CD4-positive, alpha-beta T cell treated with Interleukin-12 subunit alpha and Interleukin-12 subunit beta, for 1 hour (primary cell): ENCODE results near the gene LCMT2.

Experiments used
- DNase-seq: peaks from one replicate; pipeline ENCODE4 v3.0.0-alpha.2; 2020

LCMT2 gene

GRCh38 chr15:43329960-43330779 is at the start of gene LCMT2:
Gene LCMT2, minus strand, starts transcription at chr15:43330573. Its CDS starts 84 bp downstream, at chr15:43330489.
- DNase-seq = peak; percentile 94

GRCh38 chr15:43378601-43379000 is 48.2 kb upstream of the LCMT2 start:
- no peak for DNase-seq

- DNase-seq = peak; percentile 56
Observed at GRCh38 chr15:43376017-43376705, 45.8 kb upstream of the LCMT2 start.

- DNase-seq = peak; percentile 81
Observed at GRCh38 chr15:43370975-43371974, 40.9 kb upstream of the LCMT2 start, which contains the start of the genes TUBGCP4 and ZSCAN29. Gene TUBGCP4, plus strand, starts transcription at chr15:43371101. Its CDS starts 254 bp downstream, at chr15:43371355. Gene ZSCAN29, minus strand, starts transcription at chr15:43371043. Its CDS starts 1,130 bp downstream, at chr15:43369913.

- DNase-seq = no peak
Observed at GRCh38 chr15:43370310-43370974, 40.1 kb upstream of the LCMT2 start.

- DNase-seq = no peak
Observed at GRCh38 chr15:43361313-43361903, 31.0 kb upstream of the LCMT2 start.

GRCh38 chr15:43360821-43361220 is 30.4 kb upstream of the LCMT2 start:
- no peak for DNase-seq

GRCh38 chr15:43352693-43353382 is 22.5 kb upstream of the LCMT2 start:
- no peak for DNase-seq

GRCh38 chr15:43347114-43347513 is 16.7 kb upstream of the LCMT2 start:
- DNase-seq = no peak

GRCh38 chr15:43346305-43346704 is 15.9 kb upstream of the LCMT2 start:
- DNase-seq = no peak

GRCh38 chr15:43330780-43331087 is 361 bp upstream of the LCMT2 start:
- no peak for DNase-seq

- peak; percentile 5 for DNase-seq
Observed at GRCh38 chr15:43329217-43329959, 985 bp downstream of the LCMT2 start.

- DNase-seq = no peak
Observed at GRCh38 chr15:43325039-43325684, 5.2 kb downstream of the LCMT2 start.

GRCh38 chr15:43318990-43319771 is 11.2 kb downstream of the LCMT2 start:
- no peak for DNase-seq

- no peak for DNase-seq
Observed at GRCh38 chr15:43317566-43318184, 12.7 kb downstream of the LCMT2 start.

GRCh38 chr15:43316971-43317346 is 13.4 kb downstream of the LCMT2 start:
- DNase-seq = no peak

- no peak for DNase-seq
Observed at GRCh38 chr15:43316016-43316970, 14.1 kb downstream of the LCMT2 start.

- no peak for DNase-seq
Observed at GRCh38 chr15:43314171-43314570, 16.2 kb downstream of the LCMT2 start.
